GM04504 (cell line): ENCODE data around the gene QPRT.
"Not testable (repeated sequence)": the region's sequence is repeated elsewhere in the genome, so short reads cannot be mapped to it uniquely, and the experiment has no call there.

ENCODE experiments used
- DNase-seq: peaks from one replicate; pipeline ENCODE4 v3.0.0-alpha.2; 2012; ENCODE audit warnings: low read depth

The QPRT gene

GRCh38 chr16:29663016-29663806 lies 15.8 kb upstream of the QPRT start, which contains the start of gene SPN:
SPN (plus strand) TSS chr16:29663247; CDS start chr16:29663729, 482 bp downstream.
- no peak for DNase-seq

GRCh38 chr16:29663807-29664090 lies 15.2 kb upstream of the QPRT start:
- DNase-seq: no peak

- no peak for DNase-seq
Measured at GRCh38 chr16:29664091-29664921, 14.7 kb upstream of the QPRT start.

- DNase-seq: no peak
Measured at GRCh38 chr16:29665294-29666077, 13.5 kb upstream of the QPRT start.

GRCh38 chr16:29667322-29667610 lies 11.7 kb upstream of the QPRT start:
- not testable (repeated sequence) for DNase-seq

- no peak for DNase-seq
Measured at GRCh38 chr16:29667755-29668154, 11.2 kb upstream of the QPRT start.

GRCh38 chr16:29668267-29668666 lies 10.7 kb upstream of the QPRT start:
- no peak for DNase-seq

- DNase-seq: no peak
Measured at GRCh38 chr16:29673501-29673900, 5.5 kb upstream of the QPRT start.

- DNase-seq: peak; percentile 22
Measured at GRCh38 chr16:29674188-29674587, 4.8 kb upstream of the QPRT start.

GRCh38 chr16:29675811-29676643 lies 3.0 kb upstream of the QPRT start:
- DNase-seq: no peak

- DNase-seq: no peak
Measured at GRCh38 chr16:29676989-29677785, 1.8 kb upstream of the QPRT start.

GRCh38 chr16:29680180-29680598 lies 1.2 kb downstream of the QPRT start:
- no peak for DNase-seq

GRCh38 chr16:29683543-29684090 lies 4.6 kb downstream of the QPRT start:
- no peak for DNase-seq

GRCh38 chr16:29684679-29685078 lies 5.7 kb downstream of the QPRT start:
- no peak for DNase-seq

- no peak for DNase-seq
Measured at GRCh38 chr16:29686740-29687332, 7.9 kb downstream of the QPRT start.

GRCh38 chr16:29687755-29688154 lies 8.8 kb downstream of the QPRT start:
- no peak for DNase-seq

- DNase-seq: no peak
Measured at GRCh38 chr16:29688172-29688571, 9.2 kb downstream of the QPRT start.

- not testable (repeated sequence) for DNase-seq
Measured at GRCh38 chr16:29689490-29690351, 10.7 kb downstream of the QPRT start.

GRCh38 chr16:29692606-29693005 lies 13.6 kb downstream of the QPRT start:
- not testable (repeated sequence) for DNase-seq
